Ammon's horn (tissue), 1 donor: ENCODE data around the gene CACNA1E.
A peak's percentile ranks its signal among the peaks of the same experiment; 100 is the strongest.

Experiments
- DNase-seq: peaks from one replicate; pipeline ENCODE4 v3.0.0-alpha.2; 2016; ENCODE audit warnings: low spot score

The CACNA1E gene

DNA sequence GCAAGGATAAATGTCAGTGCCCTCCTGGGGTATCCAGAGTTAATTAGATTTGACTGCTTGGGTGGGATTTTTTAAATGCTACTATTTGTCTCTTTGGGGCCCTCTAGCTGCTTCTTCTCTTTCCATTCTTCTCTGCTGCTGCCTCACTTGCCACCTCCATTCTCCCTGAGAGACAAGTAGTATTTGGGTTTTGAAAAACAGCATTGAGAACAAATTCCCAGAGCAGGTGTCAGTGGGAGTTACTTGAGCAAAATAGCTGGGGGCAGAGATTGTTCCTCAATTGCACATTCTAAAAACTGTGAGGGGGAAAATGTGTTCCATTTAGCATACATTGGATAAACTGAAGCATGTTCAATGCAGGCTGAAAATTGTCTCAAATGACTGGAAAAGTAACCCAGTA lies 286.5 kb downstream of the CACNA1E start:
- peak; percentile 40 for DNase-seq

GRCh38 chr1:181772714-181773113 lies 289.4 kb downstream of the CACNA1E start:
- DNase-seq, result no peak

- DNase-seq, result no peak
Observed at GRCh38 chr1:181776044-181776443, 292.7 kb downstream of the CACNA1E start.

GRCh38 chr1:181777286-181777685 lies 294.0 kb downstream of the CACNA1E start:
- no peak for DNase-seq

DNA sequence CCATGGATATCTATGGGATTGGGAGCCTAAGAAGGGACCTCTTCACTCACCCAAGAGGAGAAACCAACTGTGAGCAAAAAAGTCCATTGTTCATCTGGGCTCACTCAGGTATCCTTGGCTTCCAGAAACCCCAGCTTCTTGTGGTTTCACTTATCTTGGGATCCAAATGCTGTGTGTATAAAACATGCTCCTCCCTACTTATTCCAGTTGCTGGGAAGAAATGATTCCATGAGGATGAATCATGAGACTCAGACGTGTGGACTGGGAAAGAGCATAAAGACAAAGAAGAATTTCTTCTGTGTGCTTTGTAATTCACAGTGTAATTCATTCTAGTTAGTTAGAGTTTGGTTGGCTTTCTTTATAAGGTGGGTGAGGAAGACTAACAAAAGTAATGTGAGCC lies 294.5 kb downstream of the CACNA1E start:
- no peak for DNase-seq

GRCh38 chr1:181778640-181779260 lies 295.4 kb downstream of the CACNA1E start:
- DNase-seq, result no peak

DNA sequence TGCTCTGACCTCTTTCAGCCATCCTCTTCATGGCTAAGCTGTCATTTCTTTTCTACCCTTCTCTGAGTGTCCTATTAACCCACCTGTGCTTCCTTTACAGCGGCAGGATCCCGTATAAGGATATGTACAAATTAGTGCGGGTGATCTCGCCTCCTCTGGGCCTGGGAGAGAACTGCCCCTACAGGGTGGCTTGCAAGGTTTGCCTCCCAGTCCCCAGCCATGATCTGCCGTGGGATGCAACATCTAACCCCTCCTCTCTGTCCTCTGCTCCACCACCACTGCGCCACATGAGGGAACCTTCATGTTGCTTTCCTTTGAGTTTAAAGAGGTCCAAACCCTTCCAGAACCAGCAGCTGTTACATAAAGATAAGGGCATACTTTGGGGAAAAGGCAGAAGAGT lies 296.0 kb downstream of the CACNA1E start:
- no peak for DNase-seq

DNA sequence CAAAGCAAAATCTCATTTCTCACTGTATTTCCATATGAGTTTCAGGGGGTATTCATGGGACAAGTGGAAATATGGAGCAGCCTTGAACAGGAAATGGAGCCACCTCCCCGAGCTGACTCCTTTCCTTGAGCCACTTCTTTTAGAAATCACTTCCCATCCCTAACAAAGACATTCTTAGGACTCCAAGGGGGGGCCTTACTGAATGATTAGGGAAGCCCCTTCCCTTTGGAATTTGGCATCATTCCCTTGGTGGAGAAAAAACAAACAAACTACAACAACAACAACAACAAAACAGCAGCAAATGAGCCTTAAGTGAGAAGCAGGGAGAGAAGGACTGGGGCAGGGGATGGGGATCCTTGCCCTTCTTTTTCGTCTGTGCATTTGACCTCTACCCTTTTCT lies 299.9 kb downstream of the CACNA1E start:
- no peak for DNase-seq

DNA sequence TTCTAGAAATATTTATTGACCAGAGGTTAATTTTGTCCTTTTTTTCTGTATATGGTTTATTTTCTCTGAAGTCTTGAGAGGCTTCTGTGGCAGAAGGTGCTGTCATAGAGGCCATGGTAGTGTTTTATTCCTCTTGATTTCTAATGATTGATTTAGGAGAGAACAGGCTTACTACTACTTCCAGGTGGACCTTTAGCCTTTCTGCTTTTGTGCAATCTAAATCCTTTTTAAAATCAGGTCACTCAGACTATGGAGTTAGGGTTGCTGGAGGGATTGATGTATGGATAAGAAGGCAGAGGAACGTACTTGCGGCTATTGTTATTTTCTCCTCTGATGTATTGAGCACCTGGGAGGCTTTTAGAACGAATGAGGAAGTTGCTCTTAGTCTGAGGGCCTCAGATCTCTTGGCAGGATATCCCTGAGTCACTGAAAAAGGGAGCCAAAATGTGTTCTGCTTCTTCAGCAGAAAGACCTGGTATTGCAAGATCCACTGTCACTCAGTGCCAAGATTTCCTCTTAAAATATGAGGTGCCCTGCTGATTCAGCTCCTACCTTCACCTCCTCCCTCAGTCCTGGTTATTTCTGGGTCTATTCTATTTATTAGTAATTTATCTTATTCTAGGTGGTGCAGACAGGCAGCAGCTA lies 300.8 kb downstream of the CACNA1E start:
- DNase-seq, result peak; percentile 52

- DNase-seq, result peak; percentile 39
Observed at GRCh38 chr1:181789395-181789794, 306.1 kb downstream of the CACNA1E start.

- peak; percentile 18 for DNase-seq
Observed at GRCh38 chr1:181791721-181792120, 308.4 kb downstream of the CACNA1E start.

GRCh38 chr1:181793831-181794230 lies 310.5 kb downstream of the CACNA1E start:
- no peak for DNase-seq

GRCh38 chr1:181794332-181794731 lies 311.0 kb downstream of the CACNA1E start:
- DNase-seq, result no peak

- no peak for DNase-seq
Observed at GRCh38 chr1:181798191-181798926, 315.0 kb downstream of the CACNA1E start.

- DNase-seq, result no peak
Observed at GRCh38 chr1:181801617-181802016, 318.3 kb downstream of the CACNA1E start.

GRCh38 chr1:181802466-181802865 lies 319.1 kb downstream of the CACNA1E start:
- no peak for DNase-seq

GRCh38 chr1:181803421-181803820 lies 320.1 kb downstream of the CACNA1E start:
- DNase-seq, result no peak

DNA sequence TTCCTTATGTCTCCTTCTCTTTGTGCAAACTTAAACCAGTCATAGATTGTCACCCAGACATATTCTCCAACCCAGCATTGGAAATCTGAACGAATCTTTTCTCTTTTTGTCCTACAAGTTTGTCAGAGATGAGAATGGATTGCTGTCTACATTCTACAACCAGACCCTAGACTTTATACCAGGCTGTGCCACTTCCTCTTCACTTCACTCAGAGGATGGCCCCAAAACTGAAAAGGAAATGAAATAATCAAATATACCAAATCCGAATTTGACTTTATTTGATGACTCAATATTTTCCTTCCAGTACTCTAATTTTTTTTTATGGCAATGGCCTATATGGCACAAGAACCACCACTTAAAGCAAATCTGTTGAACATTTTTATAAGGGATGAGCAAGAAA lies 321.7 kb downstream of the CACNA1E start:
- DNase-seq, result no peak

DNA sequence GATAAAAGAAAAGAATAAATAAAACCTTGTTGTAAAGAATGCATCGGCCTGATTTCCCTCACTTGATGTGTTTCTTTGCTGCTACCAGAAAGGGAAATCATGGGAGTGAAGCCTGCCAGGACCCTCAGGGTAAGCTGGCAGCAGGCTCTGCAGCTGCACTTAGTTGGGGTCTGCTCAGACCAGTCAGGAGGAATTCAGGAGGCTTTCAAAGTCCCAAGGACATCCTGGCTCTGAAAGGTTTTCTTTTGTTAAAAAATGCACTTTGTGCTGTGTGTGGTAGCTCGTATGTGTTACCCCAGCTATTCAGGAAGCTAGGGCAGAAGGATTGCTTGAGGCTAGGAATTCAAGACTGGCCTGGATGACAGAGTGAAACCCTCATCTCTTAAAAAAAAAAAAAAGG lies 323.4 kb downstream of the CACNA1E start:
- DNase-seq, result no peak

DNA sequence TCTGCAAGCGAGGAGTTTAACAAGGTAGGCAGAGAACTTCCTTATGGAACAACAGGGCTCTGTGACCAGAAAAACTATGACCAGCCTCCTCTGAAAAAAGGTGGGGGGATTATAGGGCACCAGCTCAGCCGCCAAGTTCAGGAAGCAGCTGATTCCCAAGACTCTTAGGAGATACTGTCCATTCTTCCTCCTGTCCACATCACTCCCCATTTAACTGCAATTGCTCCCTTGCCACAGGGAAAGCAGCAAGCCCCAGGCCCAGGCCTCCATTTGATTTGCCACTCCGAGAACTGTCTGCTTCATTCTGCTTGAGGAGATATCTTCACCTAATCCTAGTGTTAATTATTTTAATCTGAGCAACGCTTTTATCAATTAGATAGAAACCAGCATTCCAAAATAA lies 323.9 kb downstream of the CACNA1E start:
- DNase-seq, result no peak

DNA sequence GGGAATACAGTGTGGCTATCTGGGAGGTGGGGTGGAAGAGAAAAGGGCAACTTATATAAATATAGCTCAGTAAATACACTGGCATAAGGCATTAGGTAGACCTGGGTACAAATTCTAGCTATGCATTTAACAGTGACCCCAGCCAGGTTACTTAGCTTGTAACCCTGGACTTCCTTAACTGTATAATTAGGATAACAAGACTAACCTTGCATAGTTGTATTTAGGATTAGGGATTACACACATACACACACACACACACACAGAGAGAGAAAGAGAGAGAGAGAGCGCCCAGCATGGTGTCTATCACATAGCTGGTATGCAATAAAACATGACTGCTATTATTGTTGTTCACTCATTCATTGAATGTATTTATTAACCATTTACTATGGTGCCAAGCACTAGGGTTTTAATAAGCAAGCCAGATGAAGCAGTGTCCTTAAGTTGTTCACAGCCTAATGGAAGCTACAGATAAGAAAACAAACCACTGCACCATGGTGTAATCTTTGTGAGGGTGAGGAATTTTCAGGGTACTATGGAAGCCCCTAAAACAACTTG lies 326.8 kb downstream of the CACNA1E start:
- DNase-seq, result no peak

DNA sequence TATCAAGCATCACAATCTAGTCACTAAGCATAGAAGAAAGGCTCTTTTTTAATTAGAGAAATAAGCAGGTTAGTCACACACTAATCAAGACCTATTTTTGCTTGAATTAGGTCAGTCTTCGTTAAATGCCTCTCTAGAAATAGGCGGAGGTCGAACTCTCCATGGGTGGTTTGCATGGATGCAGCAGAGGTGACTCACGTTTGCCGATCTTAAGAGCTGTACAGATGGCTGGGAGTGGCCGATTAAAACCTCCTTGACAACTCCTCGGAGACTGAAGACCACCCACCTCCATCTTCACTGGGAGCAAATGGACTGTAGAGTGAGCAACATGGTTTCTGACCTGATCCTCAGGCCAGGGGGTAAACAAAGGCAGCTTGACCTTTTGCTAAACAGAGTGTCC lies 328.9 kb downstream of the CACNA1E start:
- DNase-seq, result no peak

DNA sequence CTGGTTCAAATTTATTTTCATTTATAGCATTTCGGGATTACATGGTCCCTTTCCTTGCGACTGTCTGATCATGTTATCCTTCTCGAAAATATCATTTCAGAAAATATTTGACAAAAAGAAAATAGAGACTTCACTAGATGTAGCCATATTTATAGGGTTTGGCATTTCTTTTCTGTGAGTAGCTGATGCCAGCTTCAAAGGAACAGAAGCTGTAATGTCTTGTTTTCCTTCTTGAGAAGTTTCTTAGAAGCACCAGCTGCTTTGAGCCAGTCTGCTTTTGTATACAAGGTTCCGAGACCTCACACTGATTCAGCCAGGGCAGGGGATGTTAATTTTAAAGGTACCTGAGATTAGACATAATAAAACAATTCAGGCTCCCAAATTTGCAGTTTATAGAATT lies 329.9 kb downstream of the CACNA1E start:
- no peak for DNase-seq
